SK-N-SH treated with all-trans-retinoic acid at 6 μM for 48 hours (cell line): Measurements from ENCODE around the gene RARS2.

Source experiments
- CSDC2 ChIP-seq: fragments of 250-450 bp; sonication (Bioruptor Pico); IDR thresholded peaks from 2 replicates; pipeline ENCODE4 v1.5.0; 2020; ENCODE audit warnings: mild to moderate bottlenecking, moderate library complexity
- CSRNP3 ChIP-seq: fragments of 250-450 bp; sonication (Bioruptor Pico); IDR thresholded peaks from 2 replicates; pipeline ENCODE4 v1.5.1; 2021; ENCODE audit warnings: mild to moderate bottlenecking, moderate library complexity
- GLIS3 ChIP-seq: fragments of 250-450 bp; sonication (Bioruptor Pico); IDR thresholded peaks from 2 replicates; pipeline ENCODE4 v1.5.0; 2020; ENCODE audit warnings: mild to moderate bottlenecking, moderate library complexity
- POU6F1 ChIP-seq: fragments of 250-450 bp; sonication (Bioruptor Pico); IDR thresholded peaks from 2 replicates; pipeline ENCODE4 v1.8.0; 2021; ENCODE audit warnings: low read depth, mild to moderate bottlenecking, moderate library complexity, borderline replicate concordance
- RARB ChIP-seq: fragments of 250-450 bp; sonication (Bioruptor Pico); IDR thresholded peaks from 2 replicates; pipeline ENCODE4 v1.8.0; 2021; ENCODE audit warnings: mild to moderate bottlenecking, moderate library complexity
- SNAI2 ChIP-seq: fragments of 250-450 bp; sonication (Bioruptor Pico); IDR thresholded peaks from 2 replicates; pipeline ENCODE4 v1.5.0; 2020; ENCODE audit warnings: mild to moderate bottlenecking, moderate library complexity
- TCF4 ChIP-seq: fragments of 250-450 bp; sonication (Bioruptor Pico); IDR thresholded peaks from 2 replicates; pipeline ENCODE4 v1.8.0; 2021; ENCODE audit warnings: mild to moderate bottlenecking, moderate library complexity, borderline replicate concordance
- TOX ChIP-seq: fragments of 250-450 bp; sonication (Bioruptor Pico); IDR thresholded peaks from 2 replicates; pipeline ENCODE4 v1.8.0; 2021; ENCODE audit warnings: mild to moderate bottlenecking, moderate library complexity, borderline replicate concordance
- ZFP3 ChIP-seq: fragments of 250-450 bp; sonication (Bioruptor Pico); IDR thresholded peaks from 2 replicates; pipeline ENCODE4 v1.5.0; 2020; ENCODE audit warnings: mild to moderate bottlenecking, moderate library complexity
- ZFP30 ChIP-seq: fragments of 450-650 bp; formaldehyde crosslinking; IDR thresholded peaks from 2 replicates; pipeline ENCODE4 v1.5.0; 2022; ENCODE audit warnings: mild to moderate bottlenecking, moderate library complexity
- TF ChIP-seq, protein P1 (sequence below): fragments of 250-450 bp; sonication (Bioruptor Pico); IDR thresholded peaks from 2 replicates; pipeline ENCODE4 v1.5.0; 2020; ENCODE audit warnings: mild to moderate bottlenecking, moderate library complexity

GRCh38 chr6:87487555-87487954 is 102.2 kb downstream of the RARS2 start:
- TF ChIP-seq RARB = no peak
- TF ChIP-seq, protein P1, sequence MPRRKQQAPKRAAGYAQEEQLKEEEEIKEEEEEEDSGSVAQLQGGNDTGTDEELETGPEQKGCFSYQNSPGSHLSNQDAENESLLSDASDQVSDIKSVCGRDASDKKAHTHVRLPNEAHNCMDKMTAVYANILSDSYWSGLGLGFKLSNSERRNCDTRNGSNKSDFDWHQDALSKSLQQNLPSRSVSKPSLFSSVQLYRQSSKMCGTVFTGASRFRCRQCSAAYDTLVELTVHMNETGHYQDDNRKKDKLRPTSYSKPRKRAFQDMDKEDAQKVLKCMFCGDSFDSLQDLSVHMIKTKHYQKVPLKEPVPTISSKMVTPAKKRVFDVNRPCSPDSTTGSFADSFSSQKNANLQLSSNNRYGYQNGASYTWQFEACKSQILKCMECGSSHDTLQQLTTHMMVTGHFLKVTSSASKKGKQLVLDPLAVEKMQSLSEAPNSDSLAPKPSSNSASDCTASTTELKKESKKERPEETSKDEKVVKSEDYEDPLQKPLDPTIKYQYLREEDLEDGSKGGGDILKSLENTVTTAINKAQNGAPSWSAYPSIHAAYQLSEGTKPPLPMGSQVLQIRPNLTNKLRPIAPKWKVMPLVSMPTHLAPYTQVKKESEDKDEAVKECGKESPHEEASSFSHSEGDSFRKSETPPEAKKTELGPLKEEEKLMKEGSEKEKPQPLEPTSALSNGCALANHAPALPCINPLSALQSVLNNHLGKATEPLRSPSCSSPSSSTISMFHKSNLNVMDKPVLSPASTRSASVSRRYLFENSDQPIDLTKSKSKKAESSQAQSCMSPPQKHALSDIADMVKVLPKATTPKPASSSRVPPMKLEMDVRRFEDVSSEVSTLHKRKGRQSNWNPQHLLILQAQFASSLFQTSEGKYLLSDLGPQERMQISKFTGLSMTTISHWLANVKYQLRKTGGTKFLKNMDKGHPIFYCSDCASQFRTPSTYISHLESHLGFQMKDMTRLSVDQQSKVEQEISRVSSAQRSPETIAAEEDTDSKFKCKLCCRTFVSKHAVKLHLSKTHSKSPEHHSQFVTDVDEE (CRISPR knock-in tag) = no peak
- TF ChIP-seq GLIS3 (CRISPR knock-in tag) = no peak
- no peak for TF ChIP-seq POU6F1 (CRISPR knock-in tag)
- no peak for TF ChIP-seq SNAI2 (CRISPR knock-in tag)
- TF ChIP-seq CSRNP3 (CRISPR knock-in tag) = no peak
- no peak for TF ChIP-seq TCF4
- no peak for TF ChIP-seq ZFP30
- no peak for TF ChIP-seq CSDC2 (CRISPR knock-in tag)
- TF ChIP-seq TOX (CRISPR knock-in tag) = no peak
- TF ChIP-seq ZFP3 (CRISPR knock-in tag) = no peak
